Naive B cell (primary cell): ENCODE measurements around the gene PRKAR1A. TPM values are rescaled to one million over a fixed set of nuclear protein-coding genes. Genes with fewer than 3 reads are reported as not detected.

Source experiments
- ATAC-seq, 2 donors: fragments of 150-1000 bp; cut with Tn5 transposase; 2 replicates each; pipeline ENCODE4 v1.10.0; 2021; ENCODE audit warnings: low read depth in 2 of 2, mild to moderate bottlenecking in 2 of 2, moderate library complexity in 2 of 2
- DNase-seq: peaks from one replicate; pipeline ENCODE4 v3.0.0; 2022
- H3K27ac Mint-ChIP-seq, 6 donors: one replicate each; pipeline ENCODE4 v1.8.0; 2020 to 2022; ENCODE audit warnings: mild to moderate bottlenecking in 6 of 6, mixed read lengths in 6 of 6, moderate library complexity in 5 of 6, inconsistent platforms in 2 of 6
- H3K27me3 Mint-ChIP-seq, 3 donors: one replicate each; pipeline ENCODE4 v1.8.0; 2021 to 2022; ENCODE audit warnings: mixed read lengths in 3 of 3, mild to moderate bottlenecking in 1 of 3
- H3K36me3 Mint-ChIP-seq, 2 donors: one replicate each; pipeline ENCODE4 v1.8.0; 2020 to 2022; ENCODE audit warnings: mixed read lengths in 2 of 2, inconsistent platforms in 1 of 2, mild to moderate bottlenecking in 1 of 2
- H3K4me1 Mint-ChIP-seq, 3 donors: one replicate each; pipeline ENCODE4 v1.8.0; 2020 to 2022; ENCODE audit warnings: mixed read lengths in 3 of 3, inconsistent platforms in 1 of 3, mild to moderate bottlenecking in 1 of 3, moderate library complexity in 1 of 3
- H3K4me3 Mint-ChIP-seq, 8 donors: one replicate each; pipeline ENCODE4 v1.8.0; 2020 to 2022; ENCODE audit warnings: mild to moderate bottlenecking in 8 of 8, mixed read lengths in 8 of 8, moderate library complexity in 8 of 8, inconsistent platforms in 2 of 8
- H3K9me3 Mint-ChIP-seq, 7 donors: one replicate each; pipeline ENCODE4 v1.8.0; 2020 to 2022; ENCODE audit warnings: mixed read lengths in 7 of 7, mild to moderate bottlenecking in 5 of 7, inconsistent platforms in 2 of 7, moderate library complexity in 1 of 7
- polyA plus RNA-seq, 6 donors: library from polyadenylated mRNA; unstranded; fragments of 300-500 nt; fragmentation: Illumina TruSeq; gene quantifications; one replicate each; pipeline ENCODE4 v1.2.3, GENCODE V29; 2021; ENCODE audit warnings: low read depth in 6 of 6

PRKAR1A gene
- polyA plus RNA-seq, 6 donors from 2014 or later: 183 to 245 (median 212) TPM

- DNase-seq: no peak
- H3K27me3 Mint-ChIP-seq: peaks cover 55 to 69% (median 59%) of the 10 kb centered on the region in 3 donors
- peaks cover 0 to 15% (median 4%) of the 10 kb centered on the region in 7 donors for H3K9me3 Mint-ChIP-seq
- peak overlapping the region in 1 of 6 donors; percentile 68 for H3K27ac Mint-ChIP-seq
- no peak for ATAC-seq
- H3K36me3 Mint-ChIP-seq: peaks cover 0 to under 1% of the 10 kb centered on the region in 2 donors
- H3K4me1 Mint-ChIP-seq: no peaks in the 10 kb centered on the region
- no peak overlapping the region for H3K4me3 Mint-ChIP-seq
Observed at GRCh38 chr17:68592682-68593641, 80.7 kb downstream of the PRKAR1A start.

DNA sequence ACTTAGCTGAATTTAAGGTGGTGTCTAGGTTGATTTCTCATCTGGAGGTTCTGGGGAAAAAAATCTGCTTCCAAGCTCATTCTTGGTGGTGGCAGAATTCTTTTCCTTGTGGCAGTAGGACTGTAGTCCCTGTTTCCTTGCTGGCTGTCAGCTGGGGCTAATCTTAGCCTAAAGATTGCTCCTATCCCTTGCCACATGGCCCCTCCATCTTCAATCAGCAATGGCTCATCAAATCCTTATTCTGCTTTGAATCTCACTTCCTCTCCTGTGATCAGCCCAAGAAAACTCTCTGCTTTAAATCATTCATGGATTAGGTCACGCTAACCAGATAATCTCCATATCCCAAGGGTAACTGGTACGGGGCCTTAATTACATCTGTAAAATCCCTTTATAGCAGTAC is 82.3 kb downstream of the PRKAR1A start:
- no peak overlapping the region for H3K4me3 Mint-ChIP-seq
- no peak overlapping the region for H3K27ac Mint-ChIP-seq
- DNase-seq (no peak), ATAC-seq (no peak)
- H3K36me3 Mint-ChIP-seq: no peaks in the 10 kb centered on the region
- H3K9me3 Mint-ChIP-seq: peaks cover 0 to 5% (median 0%) of the 10 kb centered on the region in 7 donors
- peaks cover 66 to 78% (median 71%) of the 10 kb centered on the region in 3 donors for H3K27me3 Mint-ChIP-seq
- H3K4me1 Mint-ChIP-seq: peaks cover 2% of the 10 kb centered on the region in 3 donors

DNA sequence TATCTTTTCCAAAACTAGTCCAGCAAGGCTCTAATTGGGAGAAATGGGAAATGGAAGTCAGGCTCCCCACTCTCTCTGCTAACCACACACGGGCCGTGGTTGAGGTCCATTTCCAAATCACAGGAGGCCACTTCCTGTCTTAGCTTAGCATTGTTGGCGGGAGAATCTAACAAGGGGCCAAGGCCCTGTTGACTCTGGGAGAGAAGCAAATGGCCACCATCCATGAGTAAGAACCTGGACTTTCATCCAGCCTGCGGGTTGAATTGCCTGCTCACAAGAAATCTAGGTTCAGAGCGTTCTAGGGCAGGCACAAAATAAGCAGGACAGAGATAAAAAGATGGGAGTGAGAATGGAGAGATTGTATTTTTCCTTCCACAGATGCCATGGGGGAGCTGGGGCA is 83.3 kb downstream of the PRKAR1A start:
- Mint-ChIP-seq H3K27ac (no peak overlapping the region), H3K4me1 (peaks cover 5 to 6% (median 5%) of the 10 kb centered on the region in 3 donors), H3K9me3 (peaks cover 0 to 7% (median 0%) of the 10 kb centered on the region in 7 donors), H3K27me3 (peaks cover 68 to 82% (median 76%) of the 10 kb centered on the region in 3 donors), H3K4me3 (no peak overlapping the region), H3K36me3 (no peaks in the 10 kb centered on the region)
- DNase-seq (no peak), ATAC-seq (no peak)

GRCh38 chr17:68595986-68596385 is 83.8 kb downstream of the PRKAR1A start:
- H3K27me3 Mint-ChIP-seq: peaks cover 68 to 82% (median 71%) of the 10 kb centered on the region in 3 donors
- H3K4me3 Mint-ChIP-seq: peak overlapping the region in 1 of 8 donors; percentile 34
- peaks cover 5 to 6% (median 5%) of the 10 kb centered on the region in 3 donors for H3K4me1 Mint-ChIP-seq
- ATAC-seq: no peak
- no peak overlapping the region for H3K27ac Mint-ChIP-seq
- no peaks in the 10 kb centered on the region for H3K36me3 Mint-ChIP-seq
- DNase-seq: no peak
- peaks cover 0 to 7% (median 0%) of the 10 kb centered on the region in 7 donors for H3K9me3 Mint-ChIP-seq

GRCh38 chr17:68596411-68596945 is 84.2 kb downstream of the PRKAR1A start:
- Mint-ChIP-seq H3K4me1 (peaks cover 5 to 6% (median 6%) of the 10 kb centered on the region in 3 donors), H3K36me3 (no peaks in the 10 kb centered on the region), H3K27ac (no peak overlapping the region), H3K27me3 (peaks cover 67 to 85% (median 70%) of the 10 kb centered on the region in 3 donors), H3K9me3 (peaks cover 0 to 7% (median 0%) of the 10 kb centered on the region in 7 donors), H3K4me3 (no peak overlapping the region)
- ATAC-seq: no peak
- no peak for DNase-seq

GRCh38 chr17:68598074-68598473 is 85.8 kb downstream of the PRKAR1A start:
- H3K36me3 Mint-ChIP-seq: no peaks in the 10 kb centered on the region
- peaks cover 65 to 87% (median 75%) of the 10 kb centered on the region in 3 donors for H3K27me3 Mint-ChIP-seq
- H3K4me1 Mint-ChIP-seq: peaks cover 5 to 11% (median 6%) of the 10 kb centered on the region in 3 donors
- no peak for ATAC-seq
- no peak overlapping the region for H3K4me3 Mint-ChIP-seq
- H3K9me3 Mint-ChIP-seq: peaks cover 0 to 5% (median 0%) of the 10 kb centered on the region in 7 donors
- no peak for DNase-seq
- H3K27ac Mint-ChIP-seq: no peak overlapping the region

DNA sequence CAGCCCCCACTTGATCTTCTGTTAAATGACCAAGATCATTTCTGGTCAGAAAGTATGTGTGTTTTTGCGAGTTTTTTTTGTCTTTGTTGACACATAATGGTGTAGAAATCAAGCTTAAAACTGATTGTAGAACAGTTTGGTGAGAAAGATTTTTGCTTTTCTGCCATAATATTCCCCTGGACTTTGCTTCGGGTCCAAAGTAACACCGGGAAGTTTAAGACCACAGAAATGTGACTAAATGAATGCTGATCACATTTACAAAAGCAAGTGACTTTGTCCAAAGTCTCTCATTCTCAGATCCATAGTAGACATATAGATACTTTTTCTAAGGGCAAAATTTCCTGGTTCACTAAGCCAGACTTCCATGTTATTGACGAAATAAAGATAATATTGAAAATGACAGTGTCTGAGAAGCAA is 86.3 kb downstream of the PRKAR1A start:
- no peak overlapping the region for H3K4me3 Mint-ChIP-seq
- ATAC-seq: no peak

GRCh38 chr17:68599091-68599490 is 86.9 kb downstream of the PRKAR1A start:
- Mint-ChIP-seq H3K27ac (no peak overlapping the region), H3K27me3 (peaks cover 71 to 87% (median 75%) of the 10 kb centered on the region in 3 donors), H3K36me3 (no peaks in the 10 kb centered on the region), H3K4me3 (peak overlapping the region in 1 of 8 donors; percentile 66), H3K9me3 (peaks cover 0 to 6% (median 0%) of the 10 kb centered on the region in 7 donors), H3K4me1 (peaks cover 5 to 11% (median 6%) of the 10 kb centered on the region in 3 donors)
- ATAC-seq (no peak), DNase-seq (no peak)

More for the DNA sequence above, 86.3 kb downstream of the PRKAR1A start:
- Mint-ChIP-seq H3K36me3 (no peaks in the 10 kb centered on the region), H3K9me3 (peaks cover 0 to 7% (median 0%) of the 10 kb centered on the region in 7 donors), H3K27me3 (peaks cover 67 to 87% (median 75%) of the 10 kb centered on the region in 3 donors), H3K27ac (no peak overlapping the region), H3K4me1 (peaks cover 5 to 11% (median 6%) of the 10 kb centered on the region in 3 donors)
- no peak for DNase-seq

- ATAC-seq (no peak), DNase-seq (no peak)
- peak overlapping the region in 6 of 8 donors; percentile 65 to 80 (median 70) for H3K4me3 Mint-ChIP-seq
- no peak overlapping the region for H3K27ac Mint-ChIP-seq
- H3K4me1 Mint-ChIP-seq: peaks cover 5 to 11% (median 6%) of the 10 kb centered on the region in 3 donors
- peaks cover 68 to 82% (median 73%) of the 10 kb centered on the region in 3 donors for H3K27me3 Mint-ChIP-seq
- H3K36me3 Mint-ChIP-seq: no peaks in the 10 kb centered on the region
- peaks cover 0 to 6% (median 0%) of the 10 kb centered on the region in 7 donors for H3K9me3 Mint-ChIP-seq
Observed at GRCh38 chr17:68599552-68600066, 87.4 kb downstream of the PRKAR1A start.

DNA sequence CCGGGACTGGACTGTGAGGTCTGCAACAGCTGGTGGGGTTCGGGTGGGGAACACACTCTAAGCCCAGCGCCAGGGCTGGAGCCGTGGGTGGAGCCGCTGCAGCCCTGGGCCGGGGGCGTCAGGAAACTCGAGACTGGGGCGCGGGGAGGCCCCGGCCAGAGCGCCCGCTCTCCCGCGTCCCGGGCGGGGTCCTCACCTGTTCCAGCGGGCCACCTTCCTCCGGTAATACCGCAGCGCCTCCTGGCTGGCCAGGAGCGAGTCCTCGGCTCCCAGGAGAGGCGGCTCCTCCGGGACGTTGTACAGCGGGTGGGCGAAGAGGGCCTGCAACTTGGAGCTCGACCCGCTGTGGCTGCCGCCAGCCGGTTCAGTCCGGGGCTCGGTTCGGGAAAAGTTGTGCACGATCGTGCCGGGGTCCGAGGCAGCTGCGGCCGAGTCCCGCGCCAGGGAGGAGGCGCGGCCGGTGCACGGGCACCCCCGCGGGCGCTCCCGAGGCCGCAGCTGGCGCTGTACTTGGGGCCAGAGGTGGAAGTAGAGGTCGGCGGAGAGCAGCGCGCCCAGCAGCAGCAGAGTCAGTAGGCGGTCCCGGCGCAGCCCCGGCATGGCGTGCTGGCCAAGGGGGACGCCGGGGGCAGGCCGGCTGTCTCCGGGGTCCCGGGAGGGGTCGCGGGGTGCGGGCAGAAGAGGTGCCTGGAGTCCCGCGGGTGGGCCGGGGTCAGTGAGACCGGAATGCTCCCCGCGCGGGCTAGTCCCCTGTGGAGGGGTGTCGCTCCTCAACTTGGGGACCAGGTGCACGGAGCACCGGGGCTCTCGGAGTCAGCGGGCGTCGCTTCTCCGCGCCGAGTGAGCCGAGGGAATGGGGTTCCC is 88.1 kb downstream of the PRKAR1A start:
- peak overlapping the region in 5 of 8 donors; percentile 66 to 80 (median 72) for H3K4me3 Mint-ChIP-seq
- peaks cover 68 to 82% (median 73%) of the 10 kb centered on the region in 3 donors for H3K27me3 Mint-ChIP-seq
- peaks cover 0 to 6% (median 1%) of the 10 kb centered on the region in 7 donors for H3K9me3 Mint-ChIP-seq
- H3K27ac Mint-ChIP-seq: no peak overlapping the region
- peaks cover 5 to 11% (median 6%) of the 10 kb centered on the region in 3 donors for H3K4me1 Mint-ChIP-seq
- DNase-seq (no peak), ATAC-seq (no peak)
- H3K36me3 Mint-ChIP-seq: no peaks in the 10 kb centered on the region
